Keratinocyte (primary cell): Measurements from ENCODE around the gene LMNA.

Experiments
- EZH2 ChIP-seq: IDR thresholded peaks from one replicate; pipeline ENCODE4 v1.6.1; 2012; ENCODE audit warnings: inconsistent platforms, mild to moderate bottlenecking, low read length, moderate library complexity
- TF ChIP-seq, protein P1 (sequence below), 3 experiments: IDR thresholded peaks in 1 of 3; conservative IDR thresholded peaks in 1 of 3; optimal IDR thresholded peaks in 1 of 3; 2 replicates in 2 of 3; 3 replicates in 1 of 3; pipeline versions ENCODE3 to v1.5.1; 2011; ENCODE audit warnings: low read length in 3 of 3, mild to moderate bottlenecking in 3 of 3, moderate library complexity in 2 of 3, control low read depth in 1 of 3, inconsistent platforms in 1 of 3; ENCODE audit not compliant: insufficient read depth in 2 of 3; ENCODE audit errors: extremely low read depth in 1 of 3

DNA sequence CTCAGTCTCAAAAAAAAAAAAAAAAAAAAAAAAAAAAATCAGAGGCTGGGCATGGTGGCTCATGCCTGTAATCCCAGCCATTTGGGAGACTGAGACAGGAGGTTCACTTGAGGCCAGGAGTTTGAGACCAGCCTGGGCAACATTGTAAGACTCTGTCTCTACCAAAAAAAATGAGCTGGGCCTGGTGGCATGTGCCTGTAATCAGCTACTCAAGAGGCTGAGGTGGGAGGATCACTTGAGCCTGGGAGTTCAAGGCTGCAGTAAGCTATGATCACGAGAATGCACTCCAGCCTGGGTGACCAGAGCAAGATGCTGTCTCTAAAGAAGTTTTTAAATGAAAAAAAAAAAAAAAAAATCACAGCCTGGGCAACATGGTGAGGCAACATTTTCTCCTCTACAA lies 49.2 kb downstream of the LMNA start:
- TF ChIP-seq, protein P1, sequence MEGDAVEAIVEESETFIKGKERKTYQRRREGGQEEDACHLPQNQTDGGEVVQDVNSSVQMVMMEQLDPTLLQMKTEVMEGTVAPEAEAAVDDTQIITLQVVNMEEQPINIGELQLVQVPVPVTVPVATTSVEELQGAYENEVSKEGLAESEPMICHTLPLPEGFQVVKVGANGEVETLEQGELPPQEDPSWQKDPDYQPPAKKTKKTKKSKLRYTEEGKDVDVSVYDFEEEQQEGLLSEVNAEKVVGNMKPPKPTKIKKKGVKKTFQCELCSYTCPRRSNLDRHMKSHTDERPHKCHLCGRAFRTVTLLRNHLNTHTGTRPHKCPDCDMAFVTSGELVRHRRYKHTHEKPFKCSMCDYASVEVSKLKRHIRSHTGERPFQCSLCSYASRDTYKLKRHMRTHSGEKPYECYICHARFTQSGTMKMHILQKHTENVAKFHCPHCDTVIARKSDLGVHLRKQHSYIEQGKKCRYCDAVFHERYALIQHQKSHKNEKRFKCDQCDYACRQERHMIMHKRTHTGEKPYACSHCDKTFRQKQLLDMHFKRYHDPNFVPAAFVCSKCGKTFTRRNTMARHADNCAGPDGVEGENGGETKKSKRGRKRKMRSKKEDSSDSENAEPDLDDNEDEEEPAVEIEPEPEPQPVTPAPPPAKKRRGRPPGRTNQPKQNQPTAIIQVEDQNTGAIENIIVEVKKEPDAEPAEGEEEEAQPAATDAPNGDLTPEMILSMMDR (optimal IDR thresholded peaks at IDR 0.05 in 1 of 3, IDR thresholded peaks at IDR 0.05 in 1 of 3, conservative IDR thresholded peaks at IDR 0.05 in 1 of 3; ENCODE audit: extremely low read depth in 1 of 3, insufficient read depth in 2 of 3, low read length in 3 of 3), result no peak
- TF ChIP-seq EZH2, result no peak
